Vagina (tissue), 2 donors: ENCODE measurements around the gene TGFBR3. TPM values are rescaled to one million over a fixed set of nuclear protein-coding genes. Genes with fewer than 3 reads are reported as not detected.
A peak's percentile ranks its signal among the peaks of the same experiment; 100 is the strongest.

ENCODE experiments used
- DNase-seq, 2 donors: peaks; one replicate each; pipeline ENCODE4 v3.0.0-alpha.2; 2017; ENCODE audit errors: extremely low spot score in 2 of 2
- H3K27ac ChIP-seq: fragments of 200-600 bp; sonication (generic); one replicate; pipeline ENCODE4 v1.5.1; 2019
- H3K27me3 ChIP-seq: fragments of 200-600 bp; sonication (generic); one replicate; pipeline ENCODE4 v1.5.1; 2019
- H3K36me3 ChIP-seq, 2 donors: fragments of 200-600 bp; sonication (generic); one replicate each; pipeline ENCODE4 v1.5.1; 2017 to 2019
- H3K4me1 ChIP-seq: fragments of 200-600 bp; sonication (generic); one replicate; pipeline ENCODE4 v1.5.1; 2019
- H3K4me3 ChIP-seq, 2 donors: fragments of 200-600 bp; sonication (generic); 1 replicate in 1 of 2; 2 replicates in 1 of 2; pipeline ENCODE4 v1.5.1; 2016 to 2019
- H3K9me3 ChIP-seq: fragments of 200-600 bp; sonication (generic); one replicate; pipeline ENCODE4 v1.5.1; 2019
- CTCF ChIP-seq, 3 experiments: fragments of 450-650 bp in 2 of 3; fragments of 200-600 bp in 1 of 3; sonication (generic) in 1 of 3; IDR thresholded peaks; one replicate each; pipeline ENCODE4 v1.5.1; 2017 to 2019; ENCODE audit warnings: antibody characterized with exemption in 3 of 3, mild to moderate bottlenecking in 2 of 3, moderate library complexity in 2 of 3
- POLR2A ChIP-seq, 2 donors: fragments of 450-650 bp; IDR thresholded peaks; one replicate each; pipeline ENCODE4 v1.6.1; 2017; ENCODE audit warnings: antibody characterized with exemption in 2 of 2, mild to moderate bottlenecking in 2 of 2, moderate library complexity in 2 of 2
- POLR2AphosphoS5 ChIP-seq, 2 donors: sonication (generic); formaldehyde crosslinking; IDR thresholded peaks; one replicate each; pipeline ENCODE4 v1.9.0; 2017; ENCODE audit warnings: antibody characterized with exemption in 2 of 2, mild to moderate bottlenecking in 2 of 2, low read depth in 1 of 2; ENCODE audit not compliant: insufficient read depth in 1 of 2
- intact Hi-C: fragments of 100-400 bp; cut with DNase I; formaldehyde crosslinking; loops from one replicate; pipeline ENCODE4 v1.15.1; 2023
- total RNA-seq: library from RNA; depleted of rRNA; stranded (reverse); fragments of >200 nt; gene quantifications from one replicate; pipeline ENCODE4 v1.2.3, GENCODE V29; 2016

The TGFBR3 gene
- total RNA-seq, 1 donor from 2014 or later, result 221 TPM

DNA sequence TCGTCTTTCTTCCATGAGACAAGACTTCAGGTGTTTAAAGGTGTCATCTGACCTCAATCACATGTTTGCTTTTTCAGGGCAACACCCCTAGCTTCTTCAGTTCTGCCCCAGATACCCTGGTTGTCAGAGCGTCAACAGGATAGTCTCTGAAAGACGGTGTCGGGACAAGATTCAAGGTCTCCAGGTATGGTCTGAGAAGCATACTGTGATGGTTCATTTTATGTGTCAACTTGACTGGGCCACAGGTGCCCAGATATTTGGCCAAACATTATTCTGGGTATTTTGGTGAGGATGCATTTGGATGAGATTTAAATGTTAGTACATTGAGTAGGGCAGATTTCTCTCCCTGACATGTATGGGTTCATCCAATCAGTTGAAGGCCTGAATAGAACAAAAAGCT lies 148.3 kb downstream of the TGFBR3 start:
- H3K27me3 ChIP-seq, result no peaks in the 10 kb centered on the region
- H3K36me3 ChIP-seq, result peaks cover 0 to 15% of the 10 kb centered on the region in 2 donors
- H3K27ac ChIP-seq, result peak overlapping the region; percentile 71
- TF ChIP-seq POLR2A (IDR thresholded peaks at IDR 0.05) (no peak), POLR2AphosphoS5 (IDR thresholded peaks at IDR 0.05; ENCODE audit: insufficient read depth in 1 of 2, low read depth in 1 of 2) (no peak), CTCF (IDR thresholded peaks at IDR 0.05) (no peak)
- peaks cover 53% of the 10 kb centered on the region for H3K4me1 ChIP-seq
- DNase-seq, result no peak
- H3K4me3 ChIP-seq, result no peak overlapping the region
- H3K9me3 ChIP-seq, result no peaks in the 10 kb centered on the region
- intact Hi-C loops, result no loop called here

DNA sequence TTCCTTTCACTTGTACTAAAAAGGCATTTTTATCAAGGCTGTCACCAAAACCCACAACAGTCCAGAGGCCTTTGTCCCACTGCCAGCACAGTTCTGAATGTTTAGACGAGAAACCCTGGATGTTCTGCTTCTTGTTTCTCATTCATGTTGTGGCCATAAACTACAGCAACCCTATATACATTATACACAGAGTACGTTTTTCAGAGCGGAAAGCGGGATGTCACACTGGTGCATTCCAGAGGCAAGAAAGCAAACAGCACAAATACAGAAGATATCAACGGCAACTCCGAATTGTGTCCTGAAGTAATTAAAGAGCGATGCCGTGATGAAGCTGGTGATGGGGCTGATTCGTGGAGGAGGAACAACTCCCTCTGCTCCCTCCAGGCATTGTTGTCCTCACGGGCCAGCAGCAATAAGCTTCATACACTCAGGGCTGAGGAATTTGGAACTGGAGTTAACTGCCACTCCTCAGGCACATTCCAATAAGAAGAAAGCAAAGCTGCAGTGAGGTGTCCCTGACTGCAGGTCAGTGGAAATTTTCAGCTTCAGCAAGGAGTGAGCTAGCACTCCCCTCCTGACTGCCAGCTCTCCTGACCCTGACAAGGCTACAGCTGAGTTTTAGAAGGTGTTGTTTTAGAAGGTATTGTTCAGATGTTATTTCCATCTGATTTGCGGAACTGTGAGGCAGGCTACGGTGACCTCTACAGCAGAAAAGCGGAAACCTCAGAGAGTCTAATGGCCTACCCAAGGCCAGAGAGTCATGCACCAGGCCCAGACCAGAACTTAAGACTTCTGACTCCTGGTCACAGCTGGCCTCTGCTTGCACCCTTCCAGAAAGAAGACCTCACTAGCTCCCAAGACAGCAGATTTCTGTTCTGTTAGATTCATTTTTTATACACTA lies 149.0 kb downstream of the TGFBR3 start:
- intact Hi-C loops, result no loop called here
- H3K27ac ChIP-seq, result peak overlapping the region; percentile 71
- peaks cover 0 to 17% of the 10 kb centered on the region in 2 donors for H3K36me3 ChIP-seq
- TF ChIP-seq CTCF (IDR thresholded peaks at IDR 0.05) (no peak), POLR2AphosphoS5 (IDR thresholded peaks at IDR 0.05; ENCODE audit: insufficient read depth in 1 of 2, low read depth in 1 of 2) (peak in 1 of 2 donors; percentile 79)
- no peak overlapping the region for H3K4me3 ChIP-seq
- H3K27me3 ChIP-seq, result no peaks in the 10 kb centered on the region
- DNase-seq, result no peak
- H3K9me3 ChIP-seq, result no peaks in the 10 kb centered on the region
- H3K4me1 ChIP-seq, result peaks cover 53% of the 10 kb centered on the region

DNA sequence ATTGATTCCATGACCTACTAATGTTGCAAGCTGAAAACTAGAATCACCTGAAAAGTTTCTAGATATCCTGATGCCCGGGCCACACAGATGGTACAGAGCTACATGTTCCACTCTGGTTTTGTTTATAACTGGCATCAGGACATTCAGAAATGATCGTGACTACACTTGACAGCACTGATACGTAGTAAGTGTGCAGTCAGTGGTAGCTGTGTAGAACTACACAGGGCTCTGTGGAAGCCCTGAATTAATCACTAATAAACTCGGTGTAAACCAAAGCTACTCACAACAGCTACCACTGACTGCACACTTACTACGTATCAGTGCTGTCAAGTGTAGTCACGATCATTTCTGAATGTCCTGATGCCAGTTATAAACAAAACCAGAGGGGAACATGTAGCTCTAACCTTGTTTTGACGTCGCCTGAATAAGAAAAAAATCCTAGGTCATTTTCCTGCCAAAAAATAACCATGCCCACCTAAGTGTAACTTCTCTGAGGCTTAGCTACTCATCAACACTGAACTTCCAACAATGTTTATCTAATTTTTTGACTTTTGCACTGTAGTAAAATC lies 149.7 kb downstream of the TGFBR3 start:
- peak overlapping the region; percentile 71 for H3K27ac ChIP-seq
- TF ChIP-seq POLR2A (IDR thresholded peaks at IDR 0.05) (no peak), CTCF (IDR thresholded peaks at IDR 0.05) (no peak), POLR2AphosphoS5 (IDR thresholded peaks at IDR 0.05; ENCODE audit: insufficient read depth in 1 of 2, low read depth in 1 of 2) (no peak)
- H3K9me3 ChIP-seq, result no peaks in the 10 kb centered on the region
- peaks cover 53% of the 10 kb centered on the region for H3K4me1 ChIP-seq
- peak in 1 of 2 donors; percentile 62 for DNase-seq
- no peaks in the 10 kb centered on the region for H3K27me3 ChIP-seq
- no peak overlapping the region for H3K4me3 ChIP-seq
- H3K36me3 ChIP-seq, result peaks cover 0 to 22% of the 10 kb centered on the region in 2 donors
- intact Hi-C loops, result no loop called here

GRCh38 chr1:91735266-91735845 lies 150.6 kb downstream of the TGFBR3 start:
- TF ChIP-seq POLR2A (IDR thresholded peaks at IDR 0.05) (no peak), POLR2AphosphoS5 (IDR thresholded peaks at IDR 0.05; ENCODE audit: insufficient read depth in 1 of 2, low read depth in 1 of 2) (no peak), CTCF (IDR thresholded peaks at IDR 0.05) (no peak)
- peak overlapping the region; percentile 71 for H3K27ac ChIP-seq
- intact Hi-C loops, result no loop called here
- H3K4me1 ChIP-seq, result peaks cover 56% of the 10 kb centered on the region
- peaks cover 0 to 22% of the 10 kb centered on the region in 2 donors for H3K36me3 ChIP-seq
- H3K9me3 ChIP-seq, result no peaks in the 10 kb centered on the region
- peak; percentile 14 to 69 for DNase-seq
- H3K27me3 ChIP-seq, result no peaks in the 10 kb centered on the region
- no peak overlapping the region for H3K4me3 ChIP-seq
